Tibial artery (tissue), 4 donors: Measurements from ENCODE around the gene DTX3L.

Experiments used
- DNase-seq, 2 donors: peaks; one replicate each; pipeline ENCODE4 v3.0.0-alpha.2; 2019
- H3K27ac ChIP-seq, 2 donors: fragments of 200-600 bp; sonication (generic) in 1 of 2; 1 replicate in 1 of 2; 2 replicates in 1 of 2; pipeline ENCODE4 v1.5.1; 2018 to 2019; ENCODE audit warnings: mild to moderate bottlenecking in 1 of 2
- H3K27me3 ChIP-seq, 2 donors: fragments of 200-600 bp; sonication (generic) in 1 of 2; one replicate each; pipeline versions ENCODE4 v1.5.1 to v1.6.0; 2016 to 2019
- H3K36me3 ChIP-seq, 3 donors: fragments of 200-600 bp; sonication (generic) in 2 of 3; one replicate each; pipeline ENCODE4 v1.5.1; 2016 to 2019; ENCODE audit warnings: mild to moderate bottlenecking in 2 of 3
- H3K4me1 ChIP-seq, 4 donors: fragments of 200-600 bp; sonication (generic) in 2 of 4; 1 replicate in 3 of 4; 2 replicates in 1 of 4; pipeline ENCODE4 v1.5.1; 2016 to 2019
- H3K4me3 ChIP-seq, 2 donors: fragments of 200-600 bp; sonication (generic) in 1 of 2; 1 replicate in 1 of 2; 2 replicates in 1 of 2; pipeline ENCODE4 v1.5.1; 2018 to 2019; ENCODE audit warnings: mild to moderate bottlenecking in 2 of 2
- H3K9me3 ChIP-seq, 3 donors: fragments of 200-600 bp; sonication (generic) in 1 of 3; one replicate each; pipeline ENCODE4 v1.5.1; 2016 to 2019
- CTCF ChIP-seq, 2 experiments: fragments of 200-600 bp in 1 of 2; fragments of 450-650 bp in 1 of 2; IDR thresholded peaks; one replicate each; pipeline ENCODE4 v1.5.1; 2017 to 2019; ENCODE audit warnings: antibody characterized with exemption in 2 of 2, mild to moderate bottlenecking in 1 of 2, moderate library complexity in 1 of 2
- intact Hi-C: fragments of 100-400 bp; cut with DNase I; formaldehyde crosslinking; loops from one replicate; pipeline ENCODE4 v1.15.0; 2023; ENCODE audit warnings: low total_unique reads

Gene DTX3L

GRCh38 chr3:122535964-122536631 is 28.0 kb upstream of the DTX3L start:
- intact Hi-C loops = no loop called here
- peaks cover 64 to 75% (median 65%) of the 10 kb centered on the region in 3 donors for H3K36me3 ChIP-seq
- no peaks in the 10 kb centered on the region for H3K27me3 ChIP-seq
- H3K27ac ChIP-seq = no peak overlapping the region
- no peaks in the 10 kb centered on the region for H3K9me3 ChIP-seq
- no peak for DNase-seq
- no peak for TF ChIP-seq CTCF (IDR thresholded peaks at IDR 0.05)
- H3K4me3 ChIP-seq = no peak overlapping the region
- H3K4me1 ChIP-seq = no peaks in the 10 kb centered on the region

DNA sequence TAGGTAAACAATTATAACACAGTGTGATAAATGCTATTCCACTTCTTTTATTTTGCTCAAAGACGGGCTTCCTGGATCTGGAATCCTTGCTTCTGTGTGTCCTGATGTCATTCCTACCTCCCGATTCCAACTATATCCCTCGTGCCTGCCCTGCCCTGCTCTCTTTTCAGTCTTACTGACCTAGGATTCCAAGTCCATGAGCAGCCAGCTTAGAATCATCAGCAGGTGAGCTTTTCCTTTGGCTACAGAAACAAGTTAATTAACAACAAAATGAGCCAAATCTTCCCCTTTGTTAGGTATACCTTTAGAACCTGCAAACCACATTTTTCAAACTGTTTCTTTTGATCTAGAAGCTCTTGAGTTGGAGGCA is 27.5 kb upstream of the DTX3L start:
- intact Hi-C loops = no loop called here
- Histone ChIP-seq H3K4me3 (no peak overlapping the region), H3K27ac (no peak overlapping the region), H3K9me3 (no peaks in the 10 kb centered on the region), H3K36me3 (peaks cover 60 to 75% (median 64%) of the 10 kb centered on the region in 3 donors), H3K27me3 (no peaks in the 10 kb centered on the region), H3K4me1 (no peaks in the 10 kb centered on the region)
- DNase-seq = no peak
- TF ChIP-seq CTCF (IDR thresholded peaks at IDR 0.05) = no peak

DNA sequence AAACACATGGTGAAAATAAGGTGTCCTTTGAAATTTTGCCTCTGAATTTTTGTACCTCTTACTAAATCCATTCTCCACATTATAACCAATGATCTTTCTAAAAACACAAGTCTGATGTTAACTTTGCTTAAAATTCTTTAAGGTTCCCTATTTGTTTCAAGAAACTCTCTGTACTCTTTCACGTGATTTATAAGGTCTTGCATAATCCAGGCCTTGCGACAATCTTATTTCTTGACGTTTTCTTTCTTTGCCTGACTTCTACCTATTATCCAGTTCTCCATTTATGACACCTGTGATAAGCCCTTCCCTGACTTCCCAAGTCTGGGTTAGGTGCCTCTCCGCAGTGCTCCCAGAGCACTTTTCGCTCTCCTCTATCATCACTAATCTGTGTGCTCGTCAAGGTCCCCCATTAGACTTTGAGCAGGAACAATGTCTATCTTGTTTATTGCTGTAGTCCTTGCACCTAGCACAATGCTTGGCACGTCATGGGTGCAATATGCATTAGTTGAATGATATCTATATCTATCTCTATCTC is 25.1 kb upstream of the DTX3L start:
- no peak overlapping the region for H3K27ac ChIP-seq
- intact Hi-C loops = no loop called here

DNA sequence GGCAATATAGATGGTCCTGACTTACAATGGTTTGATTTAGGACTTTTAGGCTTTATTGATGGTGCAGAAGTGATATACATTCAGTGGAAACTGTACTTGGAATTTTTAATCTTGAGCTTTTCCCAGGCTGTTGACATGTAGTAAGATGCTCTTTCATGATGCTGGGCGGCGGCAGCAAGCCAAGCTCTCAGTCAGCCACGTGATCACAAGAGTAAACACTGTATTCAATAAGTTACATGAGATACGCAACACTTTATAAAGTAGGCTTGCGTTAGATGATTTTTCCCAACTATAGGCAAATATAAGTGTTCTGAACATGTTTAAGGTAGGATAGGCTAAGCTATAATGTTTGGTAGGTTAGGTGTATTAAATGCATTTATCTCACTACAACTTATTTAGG is 18.0 kb upstream of the DTX3L start:
- Histone ChIP-seq H3K9me3 (no peaks in the 10 kb centered on the region), H3K27me3 (no peaks in the 10 kb centered on the region), H3K4me1 (no peaks in the 10 kb centered on the region), H3K4me3 (no peak overlapping the region), H3K36me3 (peaks cover 35 to 85% (median 74%) of the 10 kb centered on the region in 3 donors), H3K27ac (no peak overlapping the region)
- DNase-seq = no peak
- no peak for TF ChIP-seq CTCF (IDR thresholded peaks at IDR 0.05)
- intact Hi-C loops = no loop called here

More for the DNA sequence above, 25.1 kb upstream of the DTX3L start:
- Histone ChIP-seq H3K9me3 (no peaks in the 10 kb centered on the region), H3K36me3 (peaks cover 44 to 64% (median 50%) of the 10 kb centered on the region in 3 donors), H3K27me3 (no peaks in the 10 kb centered on the region), H3K4me1 (no peaks in the 10 kb centered on the region), H3K4me3 (no peak overlapping the region)
- no peak for TF ChIP-seq CTCF (IDR thresholded peaks at IDR 0.05)
- DNase-seq = no peak

GRCh38 chr3:122548076-122548475 is 16.1 kb upstream of the DTX3L start:
- peaks cover 42 to 89% (median 84%) of the 10 kb centered on the region in 3 donors for H3K36me3 ChIP-seq

More at GRCh38 chr3:122548076-122548475, 16.1 kb upstream of the DTX3L start:
- H3K27ac ChIP-seq = no peak overlapping the region
- no peaks in the 10 kb centered on the region for H3K9me3 ChIP-seq
- intact Hi-C loops = no loop called here
- no peak overlapping the region for H3K4me3 ChIP-seq
- DNase-seq = no peak
- no peaks in the 10 kb centered on the region for H3K27me3 ChIP-seq
- no peak for TF ChIP-seq CTCF (IDR thresholded peaks at IDR 0.05)
- H3K4me1 ChIP-seq = no peaks in the 10 kb centered on the region
